HG02840 (cell line): Measurements from ENCODE around the gene SSB.
"Not testable (repeated sequence)": the region's sequence is repeated elsewhere in the genome, so short reads cannot be mapped to it uniquely, and the experiment has no call there.

Source experiments
- ATAC-seq: cut with Tn5 transposase; IDR thresholded peaks from one replicate; pipeline ENCODE4 v1.9.1; 2021; ENCODE audit warnings: mild to moderate bottlenecking, moderate library complexity, moderate number of reproducible peaks; ENCODE audit not compliant: unreplicated experiment, low FRiP score

The SSB gene

DNA sequence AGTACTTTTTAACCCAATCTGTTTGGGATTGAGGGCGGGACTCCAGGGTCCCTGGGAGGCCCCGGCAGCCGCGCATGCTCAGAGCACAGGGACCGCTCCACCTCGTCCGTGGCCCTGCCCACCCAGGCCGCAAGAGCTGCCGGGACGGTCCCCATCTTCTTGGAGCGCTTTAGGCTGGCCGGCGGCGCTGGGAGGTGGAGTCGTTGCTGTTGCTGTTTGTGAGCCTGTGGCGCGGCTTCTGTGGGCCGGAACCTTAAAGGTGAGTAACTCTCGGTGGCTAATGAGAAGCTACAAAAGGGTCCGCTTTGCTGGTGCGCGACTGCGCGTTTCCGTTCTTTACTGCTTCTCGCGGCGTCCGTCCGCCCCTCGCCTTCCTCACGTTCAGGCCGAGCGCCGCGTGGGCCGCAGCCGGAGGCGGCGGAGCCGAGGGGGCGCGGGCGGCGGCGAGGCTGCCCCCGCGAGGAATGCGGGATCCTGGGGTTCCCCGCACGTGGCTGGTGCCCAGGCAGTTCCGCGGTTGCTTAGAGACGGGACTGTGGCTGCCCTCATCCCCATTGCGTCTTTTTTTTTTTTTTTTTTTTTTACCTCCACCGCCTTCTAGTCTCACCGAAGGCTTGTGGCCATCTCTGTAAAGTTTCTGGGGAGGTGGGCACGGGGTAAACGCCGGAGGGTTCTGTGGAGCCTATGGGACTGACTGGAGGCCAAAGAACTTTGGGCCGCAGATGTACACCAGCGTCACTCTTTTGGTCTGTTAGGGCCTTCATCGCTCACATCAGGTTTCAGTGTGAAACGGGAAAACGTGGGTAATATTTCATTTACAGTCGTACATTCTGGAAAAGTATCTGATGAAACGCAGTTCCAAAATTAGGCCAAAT is at the start of gene SSB:
TSS of gene SSB (plus strand) at position 154 of the 875 bp plus-strand sequence. CDS start 2,090 bp downstream, outside the sequence.
- ATAC-seq: peak; percentile 95

GRCh38 chr2:169752752-169753151 is 45.9 kb upstream of the SSB start:
- ATAC-seq: no peak

GRCh38 chr2:169755083-169755870 is 43.4 kb upstream of the SSB start:
- no peak for ATAC-seq

DNA sequence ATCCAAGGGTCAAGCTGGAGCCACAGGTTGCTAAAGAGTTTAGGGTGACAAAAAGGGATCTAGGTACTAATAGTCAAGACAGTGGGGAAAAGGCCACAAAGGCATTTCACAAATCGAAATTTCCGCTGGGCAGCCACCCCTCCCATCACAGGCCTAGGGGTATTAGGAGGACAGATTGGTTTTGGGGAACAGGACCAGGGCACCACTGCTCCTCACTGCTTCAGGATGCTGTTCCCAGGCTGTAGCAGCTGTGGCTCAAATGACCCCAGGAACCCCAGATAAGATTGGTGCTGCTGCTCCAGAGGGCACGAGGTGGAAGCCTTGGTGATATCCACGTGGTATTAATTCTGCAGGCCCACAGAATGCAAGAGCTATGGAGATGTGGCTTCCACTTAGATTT is 42.3 kb upstream of the SSB start:
- ATAC-seq: no peak

DNA sequence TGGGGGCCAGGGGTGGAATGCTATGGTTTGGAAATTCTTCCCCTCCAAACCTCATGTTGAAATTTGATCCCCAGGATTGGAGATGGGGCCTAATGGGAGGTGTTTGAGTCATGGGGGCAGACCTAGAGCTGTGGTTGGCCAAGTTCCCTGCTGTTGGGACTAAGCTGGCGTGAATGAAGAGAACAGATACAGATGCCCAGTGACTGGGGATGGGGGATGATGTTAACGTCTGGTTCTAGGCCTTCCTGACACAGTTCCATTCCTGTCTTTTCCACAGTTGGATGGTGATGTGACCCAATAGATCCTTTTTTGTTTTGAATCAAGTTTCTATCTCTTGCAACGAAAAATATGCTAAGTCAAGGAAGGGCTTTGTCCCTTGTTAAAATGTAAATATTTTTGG is 41.3 kb upstream of the SSB start:
- no peak for ATAC-seq

DNA sequence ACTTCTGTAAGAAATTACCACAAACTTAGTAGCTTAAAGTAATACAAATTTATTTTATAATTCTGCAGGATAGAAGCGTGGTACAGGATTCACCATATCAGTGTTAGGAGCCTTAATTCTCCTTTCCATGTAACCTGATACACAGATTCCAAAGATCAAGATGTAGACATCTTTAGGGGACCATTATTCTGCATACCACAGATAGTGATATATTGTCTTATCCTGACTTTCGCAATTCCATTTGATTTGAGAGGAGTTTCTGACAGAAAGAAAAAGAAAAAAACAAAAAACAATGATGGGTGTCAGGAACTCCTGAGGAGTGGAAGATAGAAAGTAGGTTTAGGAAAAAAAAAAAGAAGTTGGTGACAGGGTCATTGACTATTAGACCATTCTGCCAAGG is 40.9 kb upstream of the SSB start:
- no peak for ATAC-seq

DNA sequence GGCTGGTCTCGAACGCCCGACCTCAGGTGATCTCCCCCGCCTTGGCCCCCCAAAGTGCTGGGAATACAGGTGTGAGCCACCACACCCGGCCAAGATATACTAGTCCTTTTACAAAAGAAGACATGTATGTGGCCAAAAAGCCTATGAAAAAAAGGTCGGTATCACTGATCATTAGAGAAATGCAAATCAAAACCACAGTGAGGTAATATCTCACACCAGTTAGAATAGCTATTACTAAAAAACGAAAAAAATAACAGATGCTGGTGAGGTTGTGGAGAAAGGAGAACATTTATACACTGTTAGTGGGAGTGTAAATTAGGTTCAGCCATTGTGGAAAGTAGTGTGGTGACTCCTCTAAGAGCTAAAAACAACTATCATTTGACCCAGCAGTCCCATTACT is 38.7 kb upstream of the SSB start:
- no peak for ATAC-seq

DNA sequence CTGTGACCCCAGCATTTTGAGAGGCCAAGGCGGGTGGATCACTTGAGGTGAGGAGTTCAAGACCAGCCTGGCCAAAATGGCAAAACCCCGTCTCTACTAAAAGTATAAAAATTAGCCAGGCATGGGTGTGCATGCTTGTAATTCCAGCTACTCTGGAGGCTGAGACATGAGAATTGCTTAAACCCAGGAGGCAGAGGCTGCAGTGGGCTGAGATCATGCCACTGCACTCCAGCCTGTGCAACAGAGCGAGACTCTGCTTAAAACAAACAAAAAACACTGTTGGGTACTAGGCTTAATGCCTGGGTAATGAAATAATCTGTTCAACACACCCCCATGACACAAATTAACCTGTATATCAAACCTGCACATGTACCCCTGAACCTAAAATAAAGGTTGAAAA is 37.9 kb upstream of the SSB start:
- ATAC-seq: not testable (repeated sequence)

- no peak for ATAC-seq
Measured at GRCh38 chr2:169761251-169761969, 37.3 kb upstream of the SSB start.

DNA sequence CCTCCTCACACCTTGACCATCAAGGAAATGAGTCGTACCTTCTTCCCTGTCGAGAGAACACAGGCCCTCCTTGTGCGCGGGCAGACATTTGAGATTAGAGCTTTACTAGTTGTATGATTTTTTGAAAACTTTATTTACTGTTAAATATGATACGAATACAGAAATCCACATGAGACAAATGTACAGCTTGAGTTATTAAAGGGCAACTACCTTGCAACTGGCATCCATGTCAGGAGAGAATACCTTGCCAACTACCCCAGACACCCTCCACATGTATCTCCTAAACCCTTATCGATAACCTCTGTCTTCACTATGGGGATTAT is 36.7 kb upstream of the SSB start:
- no peak for ATAC-seq

GRCh38 chr2:169765523-169765922 is 33.1 kb upstream of the SSB start:
- no peak for ATAC-seq

GRCh38 chr2:169767243-169767888 is 31.3 kb upstream of the SSB start:
- ATAC-seq: no peak

GRCh38 chr2:169768262-169768995 is 30.2 kb upstream of the SSB start:
- ATAC-seq: no peak

DNA sequence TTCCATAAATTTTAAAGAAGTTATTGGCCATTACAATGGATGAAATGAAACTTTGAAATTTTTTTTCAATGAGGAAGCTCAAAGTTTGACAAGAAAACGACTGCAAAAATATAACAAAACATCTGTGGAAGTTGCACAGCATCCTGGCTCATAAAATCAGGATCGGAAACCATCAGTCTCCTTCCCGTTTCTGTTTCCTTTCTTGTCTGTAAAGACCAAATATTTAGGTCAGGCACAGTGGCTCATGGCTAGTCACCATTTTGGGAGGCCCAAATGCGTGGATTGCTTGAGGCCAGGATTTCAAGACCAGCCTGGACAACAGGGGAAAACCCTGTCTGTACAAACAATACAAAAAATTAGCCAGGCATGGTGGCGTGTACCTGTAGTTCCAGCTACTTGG is 27.6 kb upstream of the SSB start:
- no peak for ATAC-seq

DNA sequence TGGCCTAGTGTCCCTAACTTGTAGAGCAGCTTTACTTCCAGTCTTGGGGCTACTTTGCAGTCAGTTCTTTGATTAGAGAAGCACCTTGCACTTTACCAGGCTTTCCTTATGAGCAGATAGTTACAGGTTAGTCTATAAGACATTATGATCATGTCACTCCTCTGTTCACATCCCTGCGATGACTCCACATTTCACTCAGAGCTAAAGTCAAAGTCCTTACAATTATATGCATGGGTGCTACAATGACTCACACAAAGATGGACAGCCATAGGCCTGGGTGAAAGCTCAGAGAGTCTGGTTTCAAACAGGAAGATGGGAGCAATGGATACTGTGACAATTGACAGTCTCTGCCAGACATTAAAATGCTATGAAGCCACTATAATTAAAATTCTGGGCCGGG is 27.1 kb upstream of the SSB start:
- no peak for ATAC-seq

DNA sequence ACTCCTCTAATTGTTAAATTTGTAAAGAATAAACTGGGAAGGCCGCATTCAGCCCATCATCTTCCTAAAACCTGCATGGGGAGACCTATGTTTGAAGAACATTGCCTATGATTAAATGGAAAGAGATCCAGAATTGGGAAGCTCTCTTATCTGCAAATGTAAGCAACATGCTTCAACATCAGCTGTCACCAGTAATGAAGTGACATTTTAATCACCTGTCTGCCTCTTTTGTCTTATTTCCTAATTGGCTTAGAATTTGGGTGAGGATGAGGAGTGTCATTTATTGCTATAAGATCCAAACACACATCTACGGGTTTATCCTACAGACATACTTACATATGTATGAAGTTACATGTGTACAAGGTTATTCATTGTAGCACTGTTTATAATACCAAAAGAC is 26.0 kb upstream of the SSB start:
- no peak for ATAC-seq

- ATAC-seq: no peak
Measured at GRCh38 chr2:169775354-169775753, 23.3 kb upstream of the SSB start.

- no peak for ATAC-seq
Measured at GRCh38 chr2:169775765-169776164, 22.9 kb upstream of the SSB start.

DNA sequence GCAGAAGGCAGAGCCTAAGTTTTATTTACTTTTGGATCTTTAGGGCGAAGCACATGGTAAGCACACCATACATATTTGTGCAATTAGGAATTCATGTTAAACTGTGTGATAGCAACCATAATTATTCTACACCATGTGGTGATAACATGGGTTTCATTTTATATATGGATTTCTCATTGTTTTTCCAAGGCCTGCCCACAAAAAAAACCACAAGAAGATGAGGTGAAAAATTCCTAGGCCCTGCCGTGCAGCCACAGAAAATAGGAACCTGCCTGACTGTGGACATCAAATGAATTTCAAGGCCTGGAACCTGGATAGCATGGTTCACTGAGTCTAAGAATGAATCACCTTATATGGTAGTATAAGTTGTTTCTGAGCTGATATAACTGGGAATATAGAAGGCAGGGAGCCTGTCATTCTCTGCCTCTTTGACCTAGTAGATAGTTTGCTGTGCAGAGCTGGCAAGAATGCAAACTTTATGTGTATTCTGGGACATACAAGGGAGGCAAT is 22.4 kb upstream of the SSB start:
- no peak for ATAC-seq

DNA sequence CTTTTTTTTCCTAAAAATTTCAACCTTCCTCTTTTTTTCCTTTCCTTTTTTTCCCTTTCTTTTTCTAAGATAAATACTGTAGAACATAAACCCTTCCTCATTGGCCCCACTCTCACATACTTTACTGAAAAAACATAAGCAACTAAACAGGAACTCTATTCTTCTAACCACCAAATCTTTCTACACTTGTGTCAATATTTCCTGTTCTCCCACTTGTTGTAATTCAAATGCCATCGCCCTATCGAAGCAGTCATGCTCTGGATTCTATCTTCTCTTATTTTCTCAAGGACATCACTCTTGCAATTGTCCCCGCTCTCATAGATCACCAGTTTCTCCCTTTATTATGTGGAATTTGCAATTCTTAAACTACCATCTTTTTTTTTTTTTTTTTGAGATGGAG is 20.2 kb upstream of the SSB start:
- no peak for ATAC-seq
